Type B pancreatic cell (in vitro differentiated cells): ENCODE data around the gene BRD7. TPM values are rescaled to one million over a fixed set of nuclear protein-coding genes. Genes with fewer than 3 reads are reported as not detected.

Source experiments
- DNase-seq: peaks from one replicate; pipeline ENCODE4 v3.0.0; 2021; ENCODE audit warnings: mixed read lengths; ENCODE audit not compliant: unreplicated experiment; ENCODE audit errors: extremely low spot score
- H3K27ac Mint-ChIP-seq: 2 replicates; pipeline ENCODE4 v1.8.0; 2021; ENCODE audit warnings: mild to moderate bottlenecking, mixed read lengths
- H3K27me3 Mint-ChIP-seq: 2 replicates; pipeline ENCODE4 v1.8.0; 2021; ENCODE audit warnings: mixed read lengths
- H3K36me3 Mint-ChIP-seq: 2 replicates; pipeline ENCODE4 v1.8.0; 2021; ENCODE audit warnings: mixed read lengths
- H3K4me1 Mint-ChIP-seq: one replicate; pipeline ENCODE4 v1.8.0; 2021; ENCODE audit warnings: mixed read lengths; ENCODE audit not compliant: unreplicated experiment
- H3K4me3 Mint-ChIP-seq: 2 replicates; pipeline ENCODE4 v1.8.0; 2021; ENCODE audit warnings: mild to moderate bottlenecking, mixed read lengths
- H3K9me3 Mint-ChIP-seq: 2 replicates; pipeline ENCODE4 v1.8.0; 2021; ENCODE audit warnings: mixed read lengths
- total RNA-seq: library from RNA; stranded (reverse); gene quantifications from 2 replicates; pipeline ENCODE4 v1.2.1, GENCODE V29; 2021; ENCODE audit warnings: low replicate concordance
- TF ChIP-seq, protein P1 (sequence below): fragments of 200-600 bp; sonication (generic); conservative IDR thresholded peaks from 2 replicates; pipeline ENCODE4 v1.5.0; 2021; ENCODE audit warnings: antibody characterized with exemption, mild to moderate bottlenecking

BRD7 gene
- total RNA-seq, 1 donor from 2014 or later = 98.2 TPM

DNA sequence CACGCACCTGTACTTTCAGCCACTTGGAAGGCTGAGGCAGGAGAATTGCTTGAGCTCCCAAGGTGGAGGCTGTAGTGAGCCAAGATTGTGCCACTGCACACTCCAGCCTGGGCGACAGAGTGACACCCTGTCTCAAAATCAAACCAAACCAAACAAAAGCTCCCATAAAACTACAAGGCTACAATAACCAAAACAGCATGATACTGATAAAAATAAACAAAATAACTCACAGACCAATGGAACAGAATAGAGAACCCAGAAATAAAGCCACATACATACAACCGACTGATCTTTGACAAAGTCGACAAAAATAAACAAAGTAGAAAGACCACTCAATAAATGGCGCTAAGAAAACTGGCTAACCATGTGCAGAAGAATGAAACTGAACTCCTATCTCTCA, 37.2 kb downstream of the BRD7 start:
- no peaks in the 10 kb centered on the region for H3K9me3 Mint-ChIP-seq
- H3K4me1 Mint-ChIP-seq = no peaks in the 10 kb centered on the region
- peaks cover 35% of the 10 kb centered on the region for H3K36me3 Mint-ChIP-seq
- H3K27me3 Mint-ChIP-seq = no peaks in the 10 kb centered on the region
- no peak for DNase-seq
- TF ChIP-seq, protein P1, sequence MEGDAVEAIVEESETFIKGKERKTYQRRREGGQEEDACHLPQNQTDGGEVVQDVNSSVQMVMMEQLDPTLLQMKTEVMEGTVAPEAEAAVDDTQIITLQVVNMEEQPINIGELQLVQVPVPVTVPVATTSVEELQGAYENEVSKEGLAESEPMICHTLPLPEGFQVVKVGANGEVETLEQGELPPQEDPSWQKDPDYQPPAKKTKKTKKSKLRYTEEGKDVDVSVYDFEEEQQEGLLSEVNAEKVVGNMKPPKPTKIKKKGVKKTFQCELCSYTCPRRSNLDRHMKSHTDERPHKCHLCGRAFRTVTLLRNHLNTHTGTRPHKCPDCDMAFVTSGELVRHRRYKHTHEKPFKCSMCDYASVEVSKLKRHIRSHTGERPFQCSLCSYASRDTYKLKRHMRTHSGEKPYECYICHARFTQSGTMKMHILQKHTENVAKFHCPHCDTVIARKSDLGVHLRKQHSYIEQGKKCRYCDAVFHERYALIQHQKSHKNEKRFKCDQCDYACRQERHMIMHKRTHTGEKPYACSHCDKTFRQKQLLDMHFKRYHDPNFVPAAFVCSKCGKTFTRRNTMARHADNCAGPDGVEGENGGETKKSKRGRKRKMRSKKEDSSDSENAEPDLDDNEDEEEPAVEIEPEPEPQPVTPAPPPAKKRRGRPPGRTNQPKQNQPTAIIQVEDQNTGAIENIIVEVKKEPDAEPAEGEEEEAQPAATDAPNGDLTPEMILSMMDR = no peak
- no peak overlapping the region for H3K4me3 Mint-ChIP-seq
- no peak overlapping the region for H3K27ac Mint-ChIP-seq

- Mint-ChIP-seq H3K27ac (peak overlapping the region; percentile 27), H3K4me3 (no peak overlapping the region), H3K4me1 (peaks cover 1% of the 10 kb centered on the region), H3K9me3 (no peaks in the 10 kb centered on the region), H3K36me3 (peaks cover 35% of the 10 kb centered on the region), H3K27me3 (no peaks in the 10 kb centered on the region)
- TF ChIP-seq, protein P1 = no peak
- no peak for DNase-seq
Measured at GRCh38 chr16:50329446-50330189, 39.2 kb downstream of the BRD7 start.

DNA sequence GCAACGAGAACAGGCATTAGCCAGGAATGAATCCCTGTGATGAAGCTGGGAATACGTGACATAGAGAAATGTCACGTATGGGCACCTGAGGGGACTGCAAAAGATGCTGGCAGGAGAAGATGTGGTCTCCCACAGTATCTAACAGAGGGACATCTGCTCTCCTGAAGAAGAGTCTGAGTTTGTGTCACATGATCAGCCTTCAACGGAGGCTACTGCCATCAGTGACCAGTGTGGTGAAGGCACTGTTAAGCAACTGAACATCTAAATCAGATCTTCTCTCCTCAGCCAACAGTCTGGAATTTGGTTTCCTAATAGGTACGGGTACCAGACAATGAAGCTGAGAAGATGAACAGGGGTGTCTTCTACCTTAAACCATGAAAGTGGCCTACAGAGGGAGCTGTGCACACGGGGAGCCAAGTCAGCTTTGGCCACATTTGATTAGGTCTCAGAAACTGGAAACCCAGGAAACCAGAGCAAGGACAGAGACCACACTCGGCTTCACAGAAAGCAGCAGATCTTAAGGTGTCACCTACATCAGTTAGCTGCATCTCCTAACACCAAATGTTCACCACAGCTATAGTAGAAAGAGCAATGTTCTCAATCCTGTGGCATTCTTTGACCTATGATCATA, 41.8 kb downstream of the BRD7 start:
- Mint-ChIP-seq H3K4me1 (peaks cover 17% of the 10 kb centered on the region), H3K9me3 (no peaks in the 10 kb centered on the region), H3K36me3 (peaks cover 30% of the 10 kb centered on the region), H3K27me3 (no peaks in the 10 kb centered on the region), H3K4me3 (no peak overlapping the region), H3K27ac (no peak overlapping the region)
- no peak for DNase-seq
- TF ChIP-seq, protein P1 = peak; percentile 69

DNA sequence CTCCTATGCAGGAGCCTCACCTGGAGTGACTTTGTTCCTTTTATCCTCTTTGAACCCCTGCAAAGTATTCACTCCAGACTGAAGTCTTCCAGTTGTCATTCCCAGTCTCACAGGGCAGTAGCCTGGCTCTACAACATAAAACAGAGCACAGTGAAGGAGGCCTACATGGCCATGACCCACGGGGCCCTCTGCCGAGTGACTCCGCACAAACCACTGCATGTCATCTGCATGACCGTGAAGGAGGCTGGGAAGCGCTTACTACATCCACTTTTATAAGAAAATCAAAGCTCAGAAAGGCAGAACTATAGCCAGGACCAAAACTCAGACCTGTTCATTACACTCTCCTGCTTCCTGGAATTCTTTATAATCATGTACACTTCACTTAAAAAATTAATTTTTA, 42.5 kb downstream of the BRD7 start:
- Mint-ChIP-seq H3K4me1 (peaks cover 17% of the 10 kb centered on the region), H3K9me3 (no peaks in the 10 kb centered on the region), H3K27me3 (no peaks in the 10 kb centered on the region), H3K27ac (no peak overlapping the region), H3K36me3 (peaks cover 33% of the 10 kb centered on the region), H3K4me3 (no peak overlapping the region)
- DNase-seq = no peak
- TF ChIP-seq, protein P1 = no peak

DNA sequence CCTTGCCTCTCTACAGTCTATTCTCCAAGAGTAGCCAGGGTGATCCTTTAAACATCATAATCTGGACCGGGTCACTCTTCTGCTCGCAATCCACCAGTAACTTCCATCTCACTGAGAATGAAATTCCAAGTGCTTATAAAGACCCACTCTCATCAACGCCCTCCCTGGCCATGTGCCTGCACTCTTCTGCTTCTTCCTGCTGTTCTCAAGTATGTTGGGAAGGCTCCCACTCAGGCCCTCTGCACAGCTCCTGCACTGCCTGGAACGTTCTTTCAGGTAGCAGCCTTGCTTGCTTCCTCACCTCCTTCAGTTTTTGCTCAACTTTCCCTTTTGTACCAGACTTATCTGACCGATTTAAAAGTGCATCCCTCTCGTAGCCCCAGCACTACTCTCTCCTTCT, 44.4 kb downstream of the BRD7 start:
- no peak overlapping the region for H3K27ac Mint-ChIP-seq
- no peak for DNase-seq
- no peak overlapping the region for H3K4me3 Mint-ChIP-seq
- peaks cover 40% of the 10 kb centered on the region for H3K36me3 Mint-ChIP-seq
- H3K27me3 Mint-ChIP-seq = no peaks in the 10 kb centered on the region
- H3K4me1 Mint-ChIP-seq = peaks cover 17% of the 10 kb centered on the region
- no peaks in the 10 kb centered on the region for H3K9me3 Mint-ChIP-seq
- TF ChIP-seq, protein P1 = no peak
